NT2/D1 (cell line): ENCODE results near the gene ARHGAP20.

ENCODE experiments used
- SUZ12 ChIP-seq: IDR thresholded peaks from 2 replicates; pipeline ENCODE4 v1.6.1; 2011; ENCODE audit not compliant: insufficient read length, insufficient read depth; ENCODE audit errors: extremely low read depth
- YY1 ChIP-seq: IDR thresholded peaks from 2 replicates; pipeline ENCODE4 v1.6.1; 2011; ENCODE audit not compliant: insufficient read length, insufficient read depth

GRCh38 chr11:110675548-110675947 lies 36.7 kb downstream of the ARHGAP20 start:
- TF ChIP-seq SUZ12 (no peak), YY1 (no peak)
